K562 (cell line): Measurements from ENCODE around the gene ERF. TPM values are rescaled to one million over a fixed set of nuclear protein-coding genes. Genes with fewer than 3 reads are reported as not detected.

Experiments used
- PTRF ChIP-seq: fragments of 450-650 bp; IDR thresholded peaks from 2 replicates; pipeline ENCODE4 v1.6.1; 2016; ENCODE audit warnings: mild to moderate bottlenecking, missing genetic modification characterization, missing compliant biosample characterization
- polyA plus RNA-seq, 8 experiments: library from polyadenylated mRNA; depleted of rRNA in 4 of 8; stranded (reverse) in 5 of 8; unstranded in 3 of 8; fragments of >200 nt; fragmentation: Nextera tagmentation in 2 of 8; fragmentation: Illumina TruSeq in 1 of 8; extraction: Ambion mirVana in 2 of 8; extraction: Trizol in 1 of 8; gene quantifications; 2 replicates each; pipeline versions ENCODE4 v1.2.1 to v1.2.3, GENCODE V29; 2011 to 2014; ENCODE audit warnings: inconsistent platforms in 1 of 8, missing spikeins in 1 of 8
- total RNA-seq, 7 experiments: library from RNA; depleted of rRNA in 6 of 7; stranded (reverse); fragments of >200 nt in 6 of 7; fragmentation: Illumina TruSeq in 2 of 7; extraction: Trizol in 2 of 7; gene quantifications; 2 replicates each; pipeline versions ENCODE4 v1.2.1 to v1.2.3, GENCODE V29; 2011 to 2021; ENCODE audit warnings: low replicate concordance in 1 of 7
- TF ChIP-seq, protein P1 (sequence below): fragments of 450-650 bp; IDR thresholded peaks from 2 replicates; pipeline ENCODE4 v1.6.1; 2016; ENCODE audit warnings: mild to moderate bottlenecking, moderate library complexity
- TF ChIP-seq, protein P2 (sequence below): fragments of 250-450 bp; sonication (Bioruptor Pico); IDR thresholded peaks from 2 replicates; pipeline ENCODE4 v1.8.0; 2022; ENCODE audit warnings: inconsistent platforms
- TF ChIP-seq, protein P3 (sequence below): fragments of 450-650 bp; IDR thresholded peaks from 2 replicates; pipeline ENCODE4 v1.6.1; 2016

Gene ERF
- total and polyA plus RNA-seq, 9 of the 15 experiments (the other 6 are each of a cell fraction or from before 2014, with no cell fraction given), result 0.03 to 75.4 (median 27.0) TPM

DNA sequence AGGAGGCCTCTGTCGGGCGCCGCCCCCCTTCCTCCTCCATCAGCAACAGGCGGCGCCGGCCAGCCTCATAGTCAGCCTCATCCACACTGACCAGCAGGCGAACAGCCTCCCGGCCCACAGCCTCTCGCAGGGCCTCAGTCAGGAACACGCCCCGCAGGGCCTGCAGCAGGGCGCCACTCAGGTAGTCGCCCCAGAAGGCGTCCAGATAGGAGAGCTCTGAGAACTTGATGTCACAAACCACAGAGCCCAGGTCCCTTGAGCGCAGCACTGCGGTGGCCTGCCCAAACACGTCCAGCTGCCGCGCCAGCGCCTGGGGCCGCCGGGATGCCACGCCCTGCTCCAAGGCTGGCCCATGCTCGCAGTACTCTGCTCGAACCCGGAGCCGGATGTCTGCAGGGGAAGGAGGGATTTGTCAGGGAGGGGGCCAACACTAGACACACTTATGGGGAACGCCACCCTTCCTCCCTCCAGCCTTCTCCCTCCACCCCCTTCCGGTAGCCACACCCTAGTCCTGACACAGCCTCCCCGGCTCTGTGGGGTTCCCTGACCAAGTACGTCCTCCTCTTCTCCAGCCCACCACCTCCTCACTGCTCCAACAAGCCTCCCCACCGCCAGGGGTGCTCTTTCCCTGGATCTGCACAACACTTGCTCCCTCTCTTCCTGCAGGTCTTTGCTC is 55.4 kb downstream of the ERF start (continued):
- TF ChIP-seq, protein P1, sequence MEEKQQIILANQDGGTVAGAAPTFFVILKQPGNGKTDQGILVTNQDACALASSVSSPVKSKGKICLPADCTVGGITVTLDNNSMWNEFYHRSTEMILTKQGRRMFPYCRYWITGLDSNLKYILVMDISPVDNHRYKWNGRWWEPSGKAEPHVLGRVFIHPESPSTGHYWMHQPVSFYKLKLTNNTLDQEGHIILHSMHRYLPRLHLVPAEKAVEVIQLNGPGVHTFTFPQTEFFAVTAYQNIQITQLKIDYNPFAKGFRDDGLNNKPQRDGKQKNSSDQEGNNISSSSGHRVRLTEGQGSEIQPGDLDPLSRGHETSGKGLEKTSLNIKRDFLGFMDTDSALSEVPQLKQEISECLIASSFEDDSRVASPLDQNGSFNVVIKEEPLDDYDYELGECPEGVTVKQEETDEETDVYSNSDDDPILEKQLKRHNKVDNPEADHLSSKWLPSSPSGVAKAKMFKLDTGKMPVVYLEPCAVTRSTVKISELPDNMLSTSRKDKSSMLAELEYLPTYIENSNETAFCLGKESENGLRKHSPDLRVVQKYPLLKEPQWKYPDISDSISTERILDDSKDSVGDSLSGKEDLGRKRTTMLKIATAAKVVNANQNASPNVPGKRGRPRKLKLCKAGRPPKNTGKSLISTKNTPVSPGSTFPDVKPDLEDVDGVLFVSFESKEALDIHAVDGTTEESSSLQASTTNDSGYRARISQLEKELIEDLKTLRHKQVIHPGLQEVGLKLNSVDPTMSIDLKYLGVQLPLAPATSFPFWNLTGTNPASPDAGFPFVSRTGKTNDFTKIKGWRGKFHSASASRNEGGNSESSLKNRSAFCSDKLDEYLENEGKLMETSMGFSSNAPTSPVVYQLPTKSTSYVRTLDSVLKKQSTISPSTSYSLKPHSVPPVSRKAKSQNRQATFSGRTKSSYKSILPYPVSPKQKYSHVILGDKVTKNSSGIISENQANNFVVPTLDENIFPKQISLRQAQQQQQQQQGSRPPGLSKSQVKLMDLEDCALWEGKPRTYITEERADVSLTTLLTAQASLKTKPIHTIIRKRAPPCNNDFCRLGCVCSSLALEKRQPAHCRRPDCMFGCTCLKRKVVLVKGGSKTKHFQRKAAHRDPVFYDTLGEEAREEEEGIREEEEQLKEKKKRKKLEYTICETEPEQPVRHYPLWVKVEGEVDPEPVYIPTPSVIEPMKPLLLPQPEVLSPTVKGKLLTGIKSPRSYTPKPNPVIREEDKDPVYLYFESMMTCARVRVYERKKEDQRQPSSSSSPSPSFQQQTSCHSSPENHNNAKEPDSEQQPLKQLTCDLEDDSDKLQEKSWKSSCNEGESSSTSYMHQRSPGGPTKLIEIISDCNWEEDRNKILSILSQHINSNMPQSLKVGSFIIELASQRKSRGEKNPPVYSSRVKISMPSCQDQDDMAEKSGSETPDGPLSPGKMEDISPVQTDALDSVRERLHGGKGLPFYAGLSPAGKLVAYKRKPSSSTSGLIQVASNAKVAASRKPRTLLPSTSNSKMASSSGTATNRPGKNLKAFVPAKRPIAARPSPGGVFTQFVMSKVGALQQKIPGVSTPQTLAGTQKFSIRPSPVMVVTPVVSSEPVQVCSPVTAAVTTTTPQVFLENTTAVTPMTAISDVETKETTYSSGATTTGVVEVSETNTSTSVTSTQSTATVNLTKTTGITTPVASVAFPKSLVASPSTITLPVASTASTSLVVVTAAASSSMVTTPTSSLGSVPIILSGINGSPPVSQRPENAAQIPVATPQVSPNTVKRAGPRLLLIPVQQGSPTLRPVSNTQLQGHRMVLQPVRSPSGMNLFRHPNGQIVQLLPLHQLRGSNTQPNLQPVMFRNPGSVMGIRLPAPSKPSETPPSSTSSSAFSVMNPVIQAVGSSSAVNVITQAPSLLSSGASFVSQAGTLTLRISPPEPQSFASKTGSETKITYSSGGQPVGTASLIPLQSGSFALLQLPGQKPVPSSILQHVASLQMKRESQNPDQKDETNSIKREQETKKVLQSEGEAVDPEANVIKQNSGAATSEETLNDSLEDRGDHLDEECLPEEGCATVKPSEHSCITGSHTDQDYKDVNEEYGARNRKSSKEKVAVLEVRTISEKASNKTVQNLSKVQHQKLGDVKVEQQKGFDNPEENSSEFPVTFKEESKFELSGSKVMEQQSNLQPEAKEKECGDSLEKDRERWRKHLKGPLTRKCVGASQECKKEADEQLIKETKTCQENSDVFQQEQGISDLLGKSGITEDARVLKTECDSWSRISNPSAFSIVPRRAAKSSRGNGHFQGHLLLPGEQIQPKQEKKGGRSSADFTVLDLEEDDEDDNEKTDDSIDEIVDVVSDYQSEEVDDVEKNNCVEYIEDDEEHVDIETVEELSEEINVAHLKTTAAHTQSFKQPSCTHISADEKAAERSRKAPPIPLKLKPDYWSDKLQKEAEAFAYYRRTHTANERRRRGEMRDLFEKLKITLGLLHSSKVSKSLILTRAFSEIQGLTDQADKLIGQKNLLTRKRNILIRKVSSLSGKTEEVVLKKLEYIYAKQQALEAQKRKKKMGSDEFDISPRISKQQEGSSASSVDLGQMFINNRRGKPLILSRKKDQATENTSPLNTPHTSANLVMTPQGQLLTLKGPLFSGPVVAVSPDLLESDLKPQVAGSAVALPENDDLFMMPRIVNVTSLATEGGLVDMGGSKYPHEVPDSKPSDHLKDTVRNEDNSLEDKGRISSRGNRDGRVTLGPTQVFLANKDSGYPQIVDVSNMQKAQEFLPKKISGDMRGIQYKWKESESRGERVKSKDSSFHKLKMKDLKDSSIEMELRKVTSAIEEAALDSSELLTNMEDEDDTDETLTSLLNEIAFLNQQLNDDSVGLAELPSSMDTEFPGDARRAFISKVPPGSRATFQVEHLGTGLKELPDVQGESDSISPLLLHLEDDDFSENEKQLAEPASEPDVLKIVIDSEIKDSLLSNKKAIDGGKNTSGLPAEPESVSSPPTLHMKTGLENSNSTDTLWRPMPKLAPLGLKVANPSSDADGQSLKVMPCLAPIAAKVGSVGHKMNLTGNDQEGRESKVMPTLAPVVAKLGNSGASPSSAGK, result no peak
- TF ChIP-seq, protein P2, sequence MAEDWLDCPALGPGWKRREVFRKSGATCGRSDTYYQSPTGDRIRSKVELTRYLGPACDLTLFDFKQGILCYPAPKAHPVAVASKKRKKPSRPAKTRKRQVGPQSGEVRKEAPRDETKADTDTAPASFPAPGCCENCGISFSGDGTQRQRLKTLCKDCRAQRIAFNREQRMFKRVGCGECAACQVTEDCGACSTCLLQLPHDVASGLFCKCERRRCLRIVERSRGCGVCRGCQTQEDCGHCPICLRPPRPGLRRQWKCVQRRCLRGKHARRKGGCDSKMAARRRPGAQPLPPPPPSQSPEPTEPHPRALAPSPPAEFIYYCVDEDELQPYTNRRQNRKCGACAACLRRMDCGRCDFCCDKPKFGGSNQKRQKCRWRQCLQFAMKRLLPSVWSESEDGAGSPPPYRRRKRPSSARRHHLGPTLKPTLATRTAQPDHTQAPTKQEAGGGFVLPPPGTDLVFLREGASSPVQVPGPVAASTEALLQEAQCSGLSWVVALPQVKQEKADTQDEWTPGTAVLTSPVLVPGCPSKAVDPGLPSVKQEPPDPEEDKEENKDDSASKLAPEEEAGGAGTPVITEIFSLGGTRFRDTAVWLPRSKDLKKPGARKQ (CRISPR knock-in tag), result no peak
- TF ChIP-seq, protein P3, sequence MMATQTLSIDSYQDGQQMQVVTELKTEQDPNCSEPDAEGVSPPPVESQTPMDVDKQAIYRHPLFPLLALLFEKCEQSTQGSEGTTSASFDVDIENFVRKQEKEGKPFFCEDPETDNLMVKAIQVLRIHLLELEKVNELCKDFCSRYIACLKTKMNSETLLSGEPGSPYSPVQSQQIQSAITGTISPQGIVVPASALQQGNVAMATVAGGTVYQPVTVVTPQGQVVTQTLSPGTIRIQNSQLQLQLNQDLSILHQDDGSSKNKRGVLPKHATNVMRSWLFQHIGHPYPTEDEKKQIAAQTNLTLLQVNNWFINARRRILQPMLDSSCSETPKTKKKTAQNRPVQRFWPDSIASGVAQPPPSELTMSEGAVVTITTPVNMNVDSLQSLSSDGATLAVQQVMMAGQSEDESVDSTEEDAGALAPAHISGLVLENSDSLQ, result 0 out of 2 replicates have a peak, but pooled peaks have one; percentile 4
- no peak for TF ChIP-seq PTRF (tag)
